Stimulated activated CD4-positive, alpha-beta T cell treated with anti-CD3 and anti-CD28 coated beads, Interleukin-12 subunit alpha, Interleukin-12 subunit beta, amount 100 ng/mL, for 24 hours (primary cell): ENCODE measurements around the gene CADPS.

Experiments used
- DNase-seq, 2 experiments: peaks; one replicate each; pipeline ENCODE4 v3.0.0-alpha.2; 2020; ENCODE audit warnings: low read depth in 2 of 2

CADPS gene

GRCh38 chr3:62874711-62875557, at the start of gene CADPS:
Gene CADPS (minus strand): TSS chr3:62875416. CDS start chr3:62875029, 387 bp downstream.
- no peak for DNase-seq

GRCh38 chr3:62923066-62923465, 47.9 kb upstream of the CADPS start:
- no peak for DNase-seq

GRCh38 chr3:62922326-62922725, 47.1 kb upstream of the CADPS start:
- no peak for DNase-seq

- DNase-seq, result no peak
Measured at GRCh38 chr3:62920466-62920784, 45.2 kb upstream of the CADPS start.

GRCh38 chr3:62919784-62920465, 44.7 kb upstream of the CADPS start:
- DNase-seq, result no peak

- DNase-seq, result no peak
Measured at GRCh38 chr3:62918777-62919176, 43.6 kb upstream of the CADPS start.

- no peak for DNase-seq
Measured at GRCh38 chr3:62918131-62918530, 42.9 kb upstream of the CADPS start.

- no peak for DNase-seq
Measured at GRCh38 chr3:62911526-62911925, 36.3 kb upstream of the CADPS start.

GRCh38 chr3:62905331-62905730, 30.1 kb upstream of the CADPS start:
- no peak for DNase-seq

GRCh38 chr3:62898530-62899496, 23.6 kb upstream of the CADPS start:
- DNase-seq, result no peak

- no peak for DNase-seq
Measured at GRCh38 chr3:62895901-62896300, 20.7 kb upstream of the CADPS start.

GRCh38 chr3:62892951-62893350, 17.7 kb upstream of the CADPS start:
- no peak for DNase-seq

GRCh38 chr3:62892045-62892444, 16.8 kb upstream of the CADPS start:
- DNase-seq, result no peak

GRCh38 chr3:62888778-62889177, 13.6 kb upstream of the CADPS start:
- DNase-seq, result no peak

- no peak for DNase-seq
Measured at GRCh38 chr3:62888180-62888579, 13.0 kb upstream of the CADPS start.

- DNase-seq, result no peak
Measured at GRCh38 chr3:62885136-62885535, 9.9 kb upstream of the CADPS start.

GRCh38 chr3:62884096-62884870, 9.1 kb upstream of the CADPS start:
- no peak for DNase-seq

- no peak for DNase-seq
Measured at GRCh38 chr3:62882676-62883200, 7.5 kb upstream of the CADPS start.

- no peak for DNase-seq
Measured at GRCh38 chr3:62876064-62876463, 848 bp upstream of the CADPS start.

- DNase-seq, result no peak
Measured at GRCh38 chr3:62875558-62876002, 364 bp upstream of the CADPS start.
